K562 (cell line): Measurements from ENCODE around the gene PBX1. TPM values are rescaled to one million over a fixed set of nuclear protein-coding genes. Genes with fewer than 3 reads are reported as not detected.

Source experiments
- ATAC-seq: fragments of 200-7000 bp; cut with Tn5 transposase; 3 replicates; pipeline ENCODE4 v1.9.1; 2020; ENCODE audit warnings: moderate library complexity
- BruUV-seq: library from RNA; stranded (reverse); fragments of 400-500 nt; replicated peaks from 2 replicates; lab custom pipeline; 2021; lab: Mats Ljungman, UMichigan
- CTCF ChIA-PET: fragments of 300-600 bp; formaldehyde crosslinking; extraction: SDS; loops from one replicate; lab custom pipeline; 2021; ENCODE audit warnings: low intra/inter-chr PET ratio; lab: Yijun Ruan, JAX
- POLR2A ChIA-PET: fragments of 300-600, 350-650 bp; sonication (Branson Sonifier 250); formaldehyde crosslinking; extraction: SDS; loops from one replicate; lab custom pipeline; 2021; ENCODE audit warnings: antibody characterized with exemption, inconsistent platforms; lab: Yijun Ruan, JAX
- DNase-seq, 4 experiments: peaks; one replicate each; pipeline versions ENCODE4 v3.0.0 to v3.0.0-alpha.2; 2011 to 2018; ENCODE audit warnings: low spot score in 3 of 4, mixed read lengths in 3 of 4; ENCODE audit errors: extremely low read depth in 1 of 4
- FAIRE-seq: peaks from 2 replicates; lab custom pipeline; 2011; peaks lifted over from hg19 to GRCh38; lab: Jason Lieb, UNC
- H2AFZ ChIP-seq: 2 replicates; pipeline ENCODE4 v1.6.0; 2011; ENCODE audit warnings: low read depth, low read length, control low read depth, inconsistent platforms
- H3K27ac ChIP-seq: fragments of 200-600 bp; 3 replicates; pipeline ENCODE4 v1.8.0; 2011; ENCODE audit warnings: low read depth, mild to moderate bottlenecking, control low read depth, inconsistent platforms, low read length, moderate library complexity, mixed read lengths; ENCODE audit errors: extremely low read depth
- H3K27me3 ChIP-seq, 2 experiments: fragments of 300-600 bp in 1 of 2; 2 replicates in 1 of 2; 3 replicates in 1 of 2; pipeline versions ENCODE4 v1.6.0 to v1.8.0; 2011; ENCODE audit warnings: inconsistent platforms in 2 of 2, low read length in 2 of 2, mild to moderate bottlenecking in 1 of 2, mixed read lengths in 1 of 2, moderate library complexity in 1 of 2; ENCODE audit not compliant: control insufficient read depth in 2 of 2, insufficient read depth in 2 of 2
- H3K36me3 ChIP-seq: fragments of 300-600 bp; 3 replicates; pipeline ENCODE4 v1.8.0; 2011; ENCODE audit warnings: mild to moderate bottlenecking, low read length, inconsistent platforms; ENCODE audit not compliant: control insufficient read depth, insufficient read depth
- H3K4me1 ChIP-seq, 2 experiments: fragments of 200-600 bp in 1 of 2; replicated peaks in 1 of 2; 2 replicates in 1 of 2; 3 replicates in 1 of 2; pipeline versions ENCODE4 v1.5.1 to v1.8.0; 2011; ENCODE audit warnings: inconsistent platforms in 2 of 2, low read length in 2 of 2, mild to moderate bottlenecking in 1 of 2, mixed read lengths in 1 of 2, moderate library complexity in 1 of 2; ENCODE audit not compliant: control insufficient read depth in 2 of 2, insufficient read depth in 2 of 2
- H3K4me2 ChIP-seq: 2 replicates; pipeline ENCODE4 v1.6.1; 2011; ENCODE audit warnings: low read length, control low read depth, inconsistent platforms, mixed read lengths; ENCODE audit not compliant: insufficient read depth
- H3K4me3 ChIP-seq: fragments of 200-600 bp; sonication (generic), shearing (Covaris generic); 2 replicates; pipeline ENCODE4 v1.5.1; 2016; ENCODE audit warnings: control low read depth, inconsistent platforms
- H3K79me2 ChIP-seq: fragments of 200-600 bp; 3 replicates; pipeline ENCODE4 v1.8.0; 2011; ENCODE audit warnings: low read length, inconsistent platforms; ENCODE audit not compliant: control insufficient read depth, insufficient read depth
- H3K9ac ChIP-seq, 2 experiments: 2 replicates each; pipeline versions ENCODE4 v1.6.0 to v1.6.1; 2011; ENCODE audit warnings: low read depth in 2 of 2, low read length in 2 of 2, control low read depth in 1 of 2, inconsistent platforms in 1 of 2, mild to moderate bottlenecking in 1 of 2, mixed read lengths in 1 of 2; ENCODE audit not compliant: insufficient read depth in 1 of 2
- H3K9me1 ChIP-seq: one replicate; pipeline ENCODE4 v1.6.0; 2011; ENCODE audit warnings: inconsistent platforms, mild to moderate bottlenecking, low read length, moderate library complexity; ENCODE audit not compliant: control insufficient read depth, insufficient read depth
- H3K9me3 ChIP-seq: replicated peaks from 2 replicates; pipeline ENCODE4 v1.5.1; 2011; ENCODE audit warnings: low read depth, low read length, inconsistent platforms; ENCODE audit not compliant: control insufficient read depth, insufficient read depth
- H4K20me1 ChIP-seq: replicated peaks from 2 replicates; pipeline ENCODE4 v1.6.1; 2011; ENCODE audit warnings: low read length, inconsistent platforms, mixed read lengths; ENCODE audit not compliant: control insufficient read depth, insufficient read depth
- ATF1 ChIP-seq, 2 experiments: fragments of 450-650 bp in 1 of 2; IDR thresholded peaks; 2 replicates each; pipeline ENCODE4 v1.6.1; 2016; ENCODE audit warnings: missing compliant biosample characterization in 1 of 2, missing genetic modification characterization in 1 of 2
- BCL6 ChIP-seq: fragments of 250-450 bp; sonication (Bioruptor Pico); IDR thresholded peaks from 2 replicates; pipeline ENCODE4 v1.4.0; 2020
- ELF2 ChIP-seq: fragments of 250-450 bp; sonication (Bioruptor Pico); IDR thresholded peaks from 2 replicates; pipeline ENCODE4 v1.5.0; 2021; ENCODE audit warnings: mild to moderate bottlenecking
- FUS ChIP-seq: fragments of 200-400 bp; formaldehyde crosslinking; optimal IDR thresholded peaks from 2 replicates; pipeline ENCODE3; 2017; ENCODE audit warnings: low read depth, low read length
- HLTF ChIP-seq: fragments of 450-650 bp; IDR thresholded peaks from 2 replicates; pipeline ENCODE4 v1.6.1; 2016
- HSF4 ChIP-seq: fragments of 250-450 bp; sonication (Bioruptor Pico); IDR thresholded peaks from 2 replicates; pipeline ENCODE4 v2.1.2; 2022; ENCODE audit warnings: mild to moderate bottlenecking, moderate library complexity, borderline replicate concordance
- IRF1 ChIP-seq: sonication (generic); formaldehyde crosslinking; IDR thresholded peaks from 2 replicates; pipeline ENCODE4 v1.8.0; 2022; ENCODE audit warnings: missing genetic modification reagents, mild to moderate bottlenecking, borderline replicate concordance
- MED1 ChIP-seq: sonication (generic); formaldehyde crosslinking; IDR thresholded peaks from 2 replicates; pipeline ENCODE4 v1.8.1; 2023; ENCODE audit warnings: missing genetic modification reagents, borderline replicate concordance
- RBFOX2 ChIP-seq: fragments of 200-400 bp; formaldehyde crosslinking; IDR thresholded peaks from 2 replicates; pipeline ENCODE4 v1.6.1; 2017; ENCODE audit warnings: low read depth, mild to moderate bottlenecking, low read length, moderate library complexity
- SMAD2 ChIP-seq: fragments of 150-350 bp; IDR thresholded peaks from 2 replicates; pipeline ENCODE4 v1.6.1; 2014; ENCODE audit warnings: low read depth, mild to moderate bottlenecking, low read length
- TAF15 ChIP-seq: fragments of 200-400 bp; formaldehyde crosslinking; IDR thresholded peaks from 2 replicates; pipeline ENCODE4 v1.6.1; 2017; ENCODE audit warnings: mild to moderate bottlenecking, low read depth, low read length, moderate library complexity
- TAF7 ChIP-seq: fragments of 450-650 bp; IDR thresholded peaks from 2 replicates; pipeline ENCODE4 v1.6.1; 2016; ENCODE audit warnings: missing genetic modification characterization, missing compliant biosample characterization
- TEAD2 ChIP-seq: fragments of 450-650 bp; IDR thresholded peaks from 2 replicates; pipeline ENCODE4 v1.6.1; 2016; ENCODE audit warnings: missing genetic modification characterization, control low read depth, missing compliant biosample characterization
- VEZF1 ChIP-seq: fragments of 200-800 bp; sonication (Bioruptor generic); IDR thresholded peaks from 2 replicates; pipeline ENCODE4 v1.6.1; 2017; ENCODE audit warnings: missing genetic modification characterization, missing compliant biosample characterization
- YBX1 ChIP-seq: fragments of 450-650 bp; IDR thresholded peaks from 2 replicates; pipeline ENCODE4 v1.7.1; 2016; ENCODE audit warnings: mild to moderate bottlenecking
- ZNF232 ChIP-seq: sonication (generic); formaldehyde crosslinking; IDR thresholded peaks from 2 replicates; pipeline ENCODE4 v1.8.0; 2022; ENCODE audit warnings: mild to moderate bottlenecking, missing genetic modification reagents
- ZNF280B ChIP-seq: fragments of 250-450 bp; sonication (Bioruptor Pico); IDR thresholded peaks from 2 replicates; pipeline ENCODE4 v1.5.1; 2021; ENCODE audit warnings: mild to moderate bottlenecking
- ZNF668 ChIP-seq: fragments of 250-450 bp; sonication (Bioruptor Pico); IDR thresholded peaks from 2 replicates; pipeline ENCODE4 v1.8.0; 2022; ENCODE audit warnings: mild to moderate bottlenecking, inconsistent platforms
- WGBS: fragments of 100-300 bp; shearing (Covaris generic); methylation state at CpG from one replicate; pipeline ENCODE4 v1.1.6; 2016; ENCODE audit warnings: low coverage, mixed read lengths; ENCODE audit not compliant: insufficient coverage; ENCODE audit errors: missing lambda C conversion rate; 5-methylcytosine and 5-hydroxymethylcytosine counted together
- in situ Hi-C: fragments of 300-500 bp; cut with MboI; formaldehyde crosslinking; loops from 4 replicates; pipeline ENCODE4 v1.15.0; 2018; ENCODE audit warnings: inconsistent platforms, mixed read lengths
- intact Hi-C: fragments of 100-400 bp; cut with micrococcal nuclease; formaldehyde crosslinking; loops from 2 replicates; pipeline ENCODE4 v1.14.2; 2022
- polyA plus RNA-seq, 8 experiments: library from polyadenylated mRNA; depleted of rRNA in 4 of 8; stranded (reverse) in 5 of 8; unstranded in 3 of 8; fragments of >200 nt; fragmentation: Nextera tagmentation in 2 of 8; fragmentation: Illumina TruSeq in 1 of 8; extraction: Ambion mirVana in 2 of 8; extraction: Trizol in 1 of 8; gene quantifications; 2 replicates each; pipeline versions ENCODE4 v1.2.1 to v1.2.3, GENCODE V29; 2011 to 2014; ENCODE audit warnings: inconsistent platforms in 1 of 8, missing spikeins in 1 of 8
- total RNA-seq, 7 experiments: library from RNA; depleted of rRNA in 6 of 7; stranded (reverse); fragments of >200 nt in 6 of 7; fragmentation: Illumina TruSeq in 2 of 7; extraction: Trizol in 2 of 7; gene quantifications; 2 replicates each; pipeline versions ENCODE4 v1.2.1 to v1.2.3, GENCODE V29; 2011 to 2021; ENCODE audit warnings: low replicate concordance in 1 of 7

The PBX1 gene
- total and polyA plus RNA-seq, 9 of the 15 experiments (the other 6 are each of a cell fraction or from before 2014, with no cell fraction given): 0.03 to 0.62 (median 0.17) TPM

GRCh38 chr1:164700683-164701082 is 141.7 kb downstream of the PBX1 start (continued):
- TF ChIP-seq VEZF1: no peak
- TF ChIP-seq ZNF280B (CRISPR knock-in tag): no peak
- no peak for TF ChIP-seq ZNF232 (CRISPR knock-in tag)

GRCh38 chr1:164701189-164701761 is 142.3 kb downstream of the PBX1 start:
- Histone ChIP-seq H4K20me1 (no peaks in the 10 kb centered on the region), H3K4me1 (peaks cover 0 to 15% of the 10 kb centered on the region in 2 experiments; a peak in 2 of 5 replicates), H3K27me3 (no peaks in the 10 kb centered on the region), H3K9me3 (no peaks in the 10 kb centered on the region), H3K9ac (no peak overlapping the region), H2AFZ (no peak overlapping the region), H3K79me2 (no peaks in the 10 kb centered on the region), H3K36me3 (no peaks in the 10 kb centered on the region), H3K9me1 (no peaks in the 10 kb centered on the region), H3K4me3 (no peak overlapping the region), H3K27ac (no peak overlapping the region), H3K4me2 (no peak overlapping the region)
- ChIA-PET CTCF (no interaction called here), POLR2A (no interaction called here)
- BruUV-seq: no TSS peak
- FAIRE-seq: no peak
- DNase-seq: no peak
- in situ Hi-C loops: no loop called here
- 16% methylated on average over 2 of the region's 2 CpGs for WGBS
- ATAC-seq: no peak
- intact Hi-C loops: no loop called here
- no peak for TF ChIP-seq TAF7
- no peak for TF ChIP-seq FUS
- no peak for TF ChIP-seq MED1
- no peak for TF ChIP-seq BCL6 (CRISPR knock-in tag)
- no peak for TF ChIP-seq HLTF
- no peak for TF ChIP-seq HSF4 (CRISPR knock-in tag)
- TF ChIP-seq TAF15: no peak
- TF ChIP-seq ZNF280B (CRISPR knock-in tag): no peak
- no peak for TF ChIP-seq IRF1 (CRISPR knock-in tag)
- TF ChIP-seq ZNF668 (CRISPR knock-in tag): no peak
- no peak for TF ChIP-seq ELF2 (CRISPR knock-in tag)
- no peak for TF ChIP-seq SMAD2
- TF ChIP-seq RBFOX2: no peak
- TF ChIP-seq YBX1: no peak
- no peak for TF ChIP-seq ATF1 (CRISPR knock-in tag; IDR thresholded peaks at IDR 0.05)
- no peak for TF ChIP-seq ATF1 (tag; IDR thresholded peaks at IDR 0.05)
- TF ChIP-seq TEAD2 (tag): no peak
